NCI-H526 (cell line): ENCODE results near the gene ATAD3B.
A peak's percentile ranks its signal among the peaks of the same experiment; 100 is the strongest.
"Not testable (repeated sequence)": the region's sequence is repeated elsewhere in the genome, so short reads cannot be mapped to it uniquely, and the experiment has no call there.

Experiments
- DNase-seq, 2 experiments: peaks; one replicate each; lab custom pipeline; 2025; lab: John Stamatoyannopoulos, UW

Gene ATAD3B, protein sequence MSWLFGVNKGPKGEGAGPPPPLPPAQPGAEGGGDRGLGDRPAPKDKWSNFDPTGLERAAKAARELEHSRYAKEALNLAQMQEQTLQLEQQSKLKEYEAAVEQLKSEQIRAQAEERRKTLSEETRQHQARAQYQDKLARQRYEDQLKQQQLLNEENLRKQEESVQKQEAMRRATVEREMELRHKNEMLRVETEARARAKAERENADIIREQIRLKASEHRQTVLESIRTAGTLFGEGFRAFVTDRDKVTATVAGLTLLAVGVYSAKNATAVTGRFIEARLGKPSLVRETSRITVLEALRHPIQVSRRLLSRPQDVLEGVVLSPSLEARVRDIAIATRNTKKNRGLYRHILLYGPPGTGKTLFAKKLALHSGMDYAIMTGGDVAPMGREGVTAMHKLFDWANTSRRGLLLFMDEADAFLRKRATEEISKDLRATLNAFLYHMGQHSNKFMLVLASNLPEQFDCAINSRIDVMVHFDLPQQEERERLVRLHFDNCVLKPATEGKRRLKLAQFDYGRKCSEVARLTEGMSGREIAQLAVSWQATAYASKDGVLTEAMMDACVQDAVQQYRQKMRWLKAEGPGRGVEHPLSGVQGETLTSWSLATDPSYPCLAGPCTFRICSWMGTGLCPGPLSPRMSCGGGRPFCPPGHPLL

GRCh38 chr1:1471389-1472052 is at the start of gene ATAD3B:
Gene ATAD3B (plus strand): TSS chr1:1471765. CDS start chr1:1471885, 120 bp downstream.
- peak; percentile 82 to 96 for DNase-seq

DNA sequence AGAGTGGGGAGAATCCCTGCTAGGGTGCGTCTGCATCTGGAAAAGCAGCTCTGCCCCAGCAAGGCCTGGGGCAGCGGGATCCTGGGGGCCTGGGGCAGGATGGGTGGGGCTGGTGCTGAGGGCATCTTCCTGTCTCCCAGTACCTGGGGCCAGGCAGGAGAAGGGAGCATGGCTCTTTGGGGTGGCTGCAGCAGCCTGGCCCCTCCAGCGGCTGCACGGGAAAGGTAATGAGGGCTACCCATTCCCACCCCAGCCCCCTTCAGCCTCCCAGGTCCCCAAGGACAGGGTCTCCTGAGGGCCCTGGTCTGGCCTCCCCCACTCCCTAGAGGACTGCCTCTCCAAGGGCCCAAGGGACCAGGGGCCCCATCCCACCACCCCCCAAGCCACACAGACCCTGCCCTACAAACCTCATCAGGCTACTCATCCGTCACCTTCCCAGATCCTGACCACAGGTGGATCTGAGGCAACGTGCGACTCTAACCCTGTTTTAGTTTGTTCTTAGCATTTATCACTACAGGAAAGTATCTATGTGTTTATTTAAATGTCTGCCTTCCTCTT is 49.6 kb upstream of the ATAD3B start:
- no peak for DNase-seq

DNA sequence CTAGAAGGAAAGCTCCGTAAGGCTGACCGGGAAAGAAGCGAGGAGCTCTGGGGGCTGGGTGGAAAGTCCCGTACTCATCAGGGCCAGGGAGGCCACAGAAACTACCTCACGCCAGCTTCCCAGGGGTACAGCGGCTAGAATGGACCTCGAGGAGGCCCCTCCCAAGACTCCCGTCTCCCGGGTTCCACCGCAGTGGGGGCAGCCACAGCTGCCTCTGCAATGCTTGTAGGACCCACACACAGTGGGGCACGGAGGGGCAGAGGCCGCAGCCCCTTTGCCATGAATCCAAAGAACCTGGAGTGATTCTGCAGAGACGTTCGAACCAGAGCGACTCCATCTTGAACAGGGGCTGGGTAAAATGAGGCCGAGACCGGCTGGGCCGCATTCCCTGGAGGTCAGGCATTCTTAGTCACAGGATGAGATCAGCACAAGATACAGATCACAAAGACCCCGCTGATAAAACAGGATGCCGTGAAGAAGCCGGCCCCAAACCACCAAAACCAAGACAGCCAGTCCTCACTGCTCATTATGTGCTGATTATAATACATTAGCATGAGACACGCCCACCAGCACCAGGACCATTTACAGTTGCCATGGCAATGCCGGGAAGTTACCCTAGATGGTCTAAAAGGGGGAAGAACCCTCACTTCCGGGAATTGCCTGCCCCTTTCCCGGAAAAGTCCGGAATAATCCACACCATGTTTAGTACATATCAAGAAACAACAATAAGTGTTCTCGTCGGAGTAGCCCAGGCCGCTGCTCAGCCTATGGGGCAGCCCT is 48.9 kb upstream of the ATAD3B start:
- DNase-seq: no peak

DNA sequence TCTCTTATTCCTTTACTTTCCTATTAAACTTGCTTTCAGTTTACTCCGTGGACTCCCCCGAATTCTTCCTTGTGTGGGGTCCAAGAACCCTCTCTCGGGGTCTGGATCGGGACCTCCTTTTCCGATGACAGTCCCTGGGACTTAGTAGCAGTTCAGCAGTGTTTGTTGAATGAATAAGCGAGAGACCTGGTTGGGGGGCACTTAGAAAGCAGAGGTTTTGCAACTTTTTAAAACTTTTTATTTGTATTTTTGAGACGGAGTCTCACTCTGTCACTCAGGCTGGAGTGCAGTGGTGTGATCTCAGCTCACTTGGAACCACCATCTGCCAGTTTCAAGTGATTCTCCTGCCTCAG is 48.3 kb upstream of the ATAD3B start:
- no peak for DNase-seq

GRCh38 chr1:1424707-1425106 is 46.9 kb upstream of the ATAD3B start:
- no peak for DNase-seq

- no peak for DNase-seq
Observed at GRCh38 chr1:1425426-1425752, 46.2 kb upstream of the ATAD3B start.

- DNase-seq: no peak
Observed at GRCh38 chr1:1425753-1426495, 45.6 kb upstream of the ATAD3B start.

DNA sequence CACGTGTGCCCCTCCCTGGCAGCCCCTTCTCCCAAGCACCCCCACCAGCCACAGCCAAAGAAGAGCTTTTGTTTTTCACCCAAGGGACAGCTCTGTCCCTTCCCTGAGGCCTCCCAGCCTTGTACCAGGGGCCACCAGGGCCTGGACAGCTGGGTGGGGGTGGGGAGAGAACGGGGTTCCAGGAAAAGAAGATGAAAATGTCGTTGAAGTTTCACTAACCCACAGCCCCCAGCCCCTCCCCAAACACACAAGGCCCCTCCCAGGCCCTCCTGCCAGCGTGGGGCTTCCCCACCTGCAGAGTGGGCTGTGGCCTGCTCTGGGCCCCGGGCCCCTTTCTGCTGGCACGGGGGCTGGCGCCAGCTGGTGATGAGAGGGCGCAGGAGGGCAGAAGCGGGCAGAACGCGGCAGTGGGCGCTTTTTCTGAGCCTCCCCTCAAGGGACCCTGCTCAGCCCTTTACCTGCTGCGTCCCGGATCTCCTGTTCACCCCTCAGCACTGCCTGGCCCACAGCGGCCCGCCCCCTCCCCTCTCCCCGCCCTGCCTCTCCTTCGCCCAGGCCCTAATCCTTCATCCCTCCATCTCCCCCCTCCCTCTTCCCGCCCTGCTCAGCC is 45.0 kb upstream of the ATAD3B start:
- no peak for DNase-seq

DNA sequence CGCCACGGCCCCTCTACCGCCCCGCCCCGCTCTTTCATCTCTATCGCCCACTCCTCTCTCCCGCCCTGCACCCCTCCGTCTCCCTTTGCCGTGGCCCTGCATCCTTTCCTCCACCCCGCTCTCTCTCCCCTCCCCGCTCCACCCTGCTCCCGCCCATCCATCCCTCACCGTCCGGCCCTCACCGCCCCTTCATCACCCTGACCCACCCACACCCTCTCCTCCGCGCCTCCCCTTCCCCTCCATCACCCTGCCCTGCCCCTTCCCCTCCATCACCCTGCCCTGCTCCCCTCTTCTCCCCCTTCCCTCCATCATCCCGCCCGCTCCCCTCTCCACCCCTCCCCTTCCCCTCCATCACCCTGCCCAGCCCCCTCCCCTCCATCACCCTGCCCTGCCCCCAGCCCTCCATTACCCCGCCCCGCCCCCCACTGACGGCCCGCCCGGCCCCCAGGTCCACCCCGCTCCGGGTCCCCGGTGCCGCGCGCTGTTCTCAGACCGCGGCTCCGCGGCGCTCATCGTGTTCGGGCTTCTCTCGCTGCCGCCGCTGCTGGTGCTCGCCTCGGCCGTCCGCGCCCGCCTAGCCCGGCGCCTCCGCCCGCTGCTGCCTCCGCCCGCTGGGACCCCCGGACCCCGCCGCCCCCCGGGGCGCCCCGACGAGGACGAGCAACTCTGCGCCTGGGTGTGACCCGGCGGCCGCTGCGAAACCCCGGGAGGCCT is 44.3 kb upstream of the ATAD3B start:
- DNase-seq: no peak

DNA sequence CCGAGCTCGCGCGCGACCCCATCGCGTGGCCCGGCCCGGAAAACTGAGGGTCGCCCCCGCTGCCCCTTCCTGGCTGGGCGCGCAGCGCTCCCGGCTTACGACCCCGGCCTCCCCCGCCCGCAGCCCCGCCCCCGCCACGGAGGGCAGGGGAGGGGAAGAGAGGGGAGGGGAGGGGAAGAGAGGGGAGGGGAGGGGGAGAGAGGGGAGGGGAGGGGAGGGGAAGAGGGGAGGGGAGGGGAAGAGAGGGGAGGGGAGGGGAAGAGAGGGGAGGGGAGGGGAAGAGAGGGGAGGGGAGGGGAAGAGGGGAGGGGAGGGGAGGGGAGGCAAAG is 43.8 kb upstream of the ATAD3B start:
- DNase-seq: no peak

DNA sequence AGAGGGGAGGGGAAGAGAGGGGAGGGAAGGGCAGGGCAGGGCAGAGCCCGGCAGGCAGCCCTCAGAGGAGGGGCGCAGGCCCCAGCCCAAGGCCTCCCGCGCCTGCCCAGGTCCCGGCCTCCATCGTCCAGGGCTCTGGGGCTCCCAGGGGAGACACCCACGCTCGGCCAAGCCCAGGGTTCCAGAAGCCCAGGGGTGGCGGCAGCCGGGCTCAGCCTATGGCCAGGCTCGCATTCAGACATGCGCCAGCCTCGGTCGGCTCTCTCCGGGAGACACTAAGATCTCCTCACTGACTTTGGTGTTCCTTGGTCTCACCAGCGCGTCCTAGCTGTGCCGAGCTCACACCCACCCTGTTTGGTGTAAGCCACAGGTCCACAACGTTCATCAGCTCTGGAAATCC is 43.4 kb upstream of the ATAD3B start:
- no peak for DNase-seq

- DNase-seq: not testable (repeated sequence)
Observed at GRCh38 chr1:1428967-1429366, 42.6 kb upstream of the ATAD3B start.

- DNase-seq: no peak
Observed at GRCh38 chr1:1429671-1430073, 41.9 kb upstream of the ATAD3B start.

DNA sequence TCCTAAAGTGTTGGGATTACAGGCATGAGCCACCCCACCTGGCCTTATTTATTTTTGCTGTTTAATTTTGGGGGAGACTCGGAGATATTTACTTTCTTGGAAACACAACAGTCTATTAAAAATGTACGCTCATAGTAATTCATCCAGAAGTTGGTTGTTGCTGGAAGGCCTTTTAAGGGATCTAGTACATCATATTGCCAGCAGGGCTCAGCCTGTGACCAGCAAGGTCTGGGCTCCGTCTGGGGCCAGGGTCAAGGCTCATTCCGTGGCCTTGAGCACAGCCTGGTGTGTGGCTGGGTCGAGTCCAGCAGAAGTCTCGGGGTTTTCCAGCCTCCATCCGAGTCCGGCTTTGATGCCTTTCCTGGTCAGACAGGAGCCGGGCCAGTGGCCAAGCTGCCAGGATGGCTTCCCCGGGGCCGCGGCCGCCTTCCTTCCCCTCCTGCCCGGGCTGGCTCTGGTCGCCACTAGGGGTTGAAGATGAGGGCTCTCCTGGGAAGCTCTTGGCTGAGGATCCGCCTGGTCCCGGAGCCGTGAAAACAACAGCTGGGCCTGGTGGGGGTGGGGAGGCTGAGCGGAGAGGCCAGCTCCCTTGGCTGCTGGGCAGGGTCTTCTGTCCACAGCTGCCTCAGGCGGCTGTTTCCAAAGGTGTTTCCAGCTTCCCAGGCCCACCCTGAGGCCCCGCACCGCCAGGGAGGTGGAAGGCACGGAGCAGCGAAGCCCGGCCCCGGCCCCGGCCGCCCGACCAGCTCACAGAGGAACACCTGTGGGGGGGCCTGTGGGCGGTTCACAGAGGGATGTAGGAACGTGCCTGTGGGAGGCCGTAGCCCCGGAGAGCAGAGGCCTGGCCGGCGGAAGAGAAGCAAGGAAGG is 41.2 kb upstream of the ATAD3B start:
- no peak for DNase-seq

GRCh38 chr1:1430992-1431844 is 40.3 kb upstream of the ATAD3B start:
- no peak for DNase-seq

- no peak for DNase-seq
Observed at GRCh38 chr1:1431845-1432273, 39.7 kb upstream of the ATAD3B start.

- no peak for DNase-seq
Observed at GRCh38 chr1:1432274-1432950, 39.2 kb upstream of the ATAD3B start.
